Duodenal mucosa (tissue), 2 donors: ENCODE data around the gene PDE11A.

Experiments
- H3K27ac ChIP-seq: one replicate; pipeline ENCODE4 v1.7.0; 2013; ENCODE audit warnings: low read depth, low read length
- H3K27me3 ChIP-seq, 2 donors: one replicate each; pipeline ENCODE4 v1.7.0; 2013; ENCODE audit warnings: low read length in 2 of 2, control low read depth in 1 of 2; ENCODE audit not compliant: insufficient read depth in 2 of 2, control insufficient read depth in 1 of 2
- H3K36me3 ChIP-seq, 2 donors: one replicate each; pipeline ENCODE4 v1.7.0; 2013; ENCODE audit warnings: low read length in 2 of 2, control low read depth in 1 of 2; ENCODE audit not compliant: insufficient read depth in 2 of 2, control insufficient read depth in 1 of 2
- H3K4me1 ChIP-seq, 2 donors: one replicate each; pipeline ENCODE4 v1.7.0; 2013; ENCODE audit warnings: low read length in 2 of 2, control low read depth in 1 of 2; ENCODE audit not compliant: insufficient read depth in 2 of 2, control insufficient read depth in 1 of 2
- H3K4me3 ChIP-seq, 2 donors: one replicate each; pipeline ENCODE4 v1.7.0; 2013; ENCODE audit warnings: low read length in 2 of 2, low read depth in 1 of 2
- H3K9ac ChIP-seq, 2 donors: one replicate each; pipeline ENCODE4 v1.7.0; 2013; ENCODE audit warnings: low read length in 2 of 2, low read depth in 1 of 2
- H3K9me3 ChIP-seq, 2 donors: one replicate each; pipeline ENCODE4 v1.7.0; 2013; ENCODE audit warnings: low read length in 2 of 2, control low read depth in 1 of 2; ENCODE audit not compliant: control insufficient read depth in 1 of 2

PDE11A gene

DNA sequence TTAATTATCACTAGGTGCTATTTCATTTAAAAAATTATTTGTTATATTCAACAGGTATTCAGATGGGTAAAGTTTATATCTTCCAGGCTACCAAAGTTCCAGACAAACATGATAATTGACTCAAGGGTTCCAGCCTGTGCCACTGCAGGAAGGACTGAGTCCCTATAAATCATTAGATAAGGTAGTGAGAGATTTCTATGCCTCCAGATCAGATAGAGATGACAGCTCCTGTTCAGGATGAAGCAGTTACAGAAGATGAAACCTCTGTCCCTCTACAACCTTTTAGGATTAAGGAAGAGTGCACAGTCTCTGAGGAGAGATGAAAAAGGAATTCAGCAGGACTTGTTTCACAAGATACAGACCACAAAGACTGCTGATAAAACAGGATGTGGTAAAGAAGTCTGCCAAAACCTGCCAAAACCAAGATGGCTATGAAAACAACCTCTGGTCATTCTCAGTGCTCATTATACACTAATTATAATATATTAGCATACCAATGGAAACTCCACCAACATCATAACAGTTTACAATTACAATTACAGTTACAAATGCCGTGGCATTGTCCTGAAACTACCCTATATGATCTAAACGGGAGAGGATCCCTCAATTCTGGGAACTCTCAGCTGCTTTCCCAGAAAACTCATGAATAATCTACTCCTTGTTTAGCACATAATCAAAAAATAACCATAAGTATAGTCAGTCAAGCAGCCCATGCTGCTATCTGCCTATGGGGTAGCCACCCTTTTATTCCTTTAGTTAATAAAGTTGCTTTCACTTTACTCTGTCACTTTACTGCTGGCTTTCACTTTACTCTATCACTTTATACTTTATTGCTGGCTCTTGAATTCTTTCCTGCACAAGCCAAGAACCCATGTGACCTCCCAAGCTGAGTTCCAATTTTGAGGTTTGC lies 288.5 kb downstream of the PDE11A start:
- Histone ChIP-seq H3K4me3 (peak overlapping the region; percentile 4 to 7), H3K9ac (no peak overlapping the region), H3K27ac (peak overlapping the region; percentile 31), H3K27me3 (no peaks in the 10 kb centered on the region), H3K36me3 (no peaks in the 10 kb centered on the region), H3K9me3 (no peaks in the 10 kb centered on the region), H3K4me1 (peaks cover 0 to 9% of the 10 kb centered on the region in 2 donors)

DNA sequence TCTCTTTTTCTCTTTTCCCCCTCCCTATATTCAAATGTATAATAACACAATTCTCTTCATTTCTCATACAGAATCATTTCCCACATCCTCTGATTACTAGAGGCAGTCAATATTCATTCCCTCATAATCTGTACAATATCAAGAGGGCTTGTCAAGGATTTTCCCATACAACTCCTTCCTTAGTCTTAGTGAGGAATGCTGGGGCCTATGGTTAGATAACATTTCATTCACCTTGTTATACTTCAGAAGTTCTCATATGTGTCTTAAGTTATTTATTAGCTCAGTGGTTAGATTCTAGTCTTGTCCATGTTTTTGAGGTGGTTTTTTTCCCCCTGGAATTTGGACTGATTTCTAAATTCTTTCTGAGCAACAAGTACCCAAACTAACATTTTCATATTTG lies 289.5 kb downstream of the PDE11A start:
- no peaks in the 10 kb centered on the region for H3K27me3 ChIP-seq
- H3K9me3 ChIP-seq = no peaks in the 10 kb centered on the region
- no peak overlapping the region for H3K27ac ChIP-seq
- H3K36me3 ChIP-seq = no peaks in the 10 kb centered on the region
- no peak overlapping the region for H3K9ac ChIP-seq
- H3K4me1 ChIP-seq = peaks cover 0 to 9% of the 10 kb centered on the region in 2 donors
- H3K4me3 ChIP-seq = no peak overlapping the region

DNA sequence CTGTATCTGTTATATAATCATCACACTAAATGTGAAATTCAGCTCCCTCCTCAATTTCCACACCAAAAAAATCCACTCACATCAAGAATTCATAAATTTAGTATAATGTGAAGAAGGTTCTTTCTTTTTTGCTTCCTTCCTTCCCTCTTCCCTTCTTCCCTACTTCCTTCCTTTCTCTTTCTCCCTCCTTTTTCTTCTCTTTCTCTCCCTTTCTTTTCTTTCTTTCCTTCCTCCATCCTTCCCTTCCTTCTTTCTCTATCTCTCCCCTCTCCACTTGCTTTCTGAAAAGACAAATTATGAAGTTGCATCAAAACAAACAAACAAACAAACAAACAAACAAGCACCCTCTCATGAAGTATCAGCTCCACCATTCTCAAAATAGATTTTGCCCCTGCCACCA lies 290.0 kb downstream of the PDE11A start:
- no peak overlapping the region for H3K27ac ChIP-seq
- no peak overlapping the region for H3K9ac ChIP-seq
- H3K4me1 ChIP-seq = peaks cover 0 to 9% of the 10 kb centered on the region in 2 donors
- H3K9me3 ChIP-seq = no peaks in the 10 kb centered on the region
- H3K4me3 ChIP-seq = no peak overlapping the region
- no peaks in the 10 kb centered on the region for H3K27me3 ChIP-seq
- no peaks in the 10 kb centered on the region for H3K36me3 ChIP-seq

DNA sequence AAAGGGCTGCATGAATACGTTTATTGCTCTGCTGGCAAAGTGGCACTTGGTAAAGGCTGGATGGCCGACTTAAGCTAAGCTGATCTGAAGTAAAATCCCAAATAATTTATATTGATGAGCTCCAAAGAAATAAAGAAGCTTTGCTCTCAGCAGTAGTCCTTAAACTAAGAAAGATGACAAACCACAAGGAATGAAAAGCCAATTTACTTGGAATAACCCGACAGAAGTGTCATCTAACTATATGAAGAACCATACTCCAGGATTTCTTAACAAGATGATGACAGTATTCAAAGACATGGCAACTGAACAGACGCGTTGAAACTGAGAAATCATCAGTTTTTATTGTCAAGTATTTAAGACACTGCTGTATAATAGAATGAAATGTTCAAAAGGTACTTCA lies 294.1 kb downstream of the PDE11A start:
- H3K9ac ChIP-seq = no peak overlapping the region

DNA sequence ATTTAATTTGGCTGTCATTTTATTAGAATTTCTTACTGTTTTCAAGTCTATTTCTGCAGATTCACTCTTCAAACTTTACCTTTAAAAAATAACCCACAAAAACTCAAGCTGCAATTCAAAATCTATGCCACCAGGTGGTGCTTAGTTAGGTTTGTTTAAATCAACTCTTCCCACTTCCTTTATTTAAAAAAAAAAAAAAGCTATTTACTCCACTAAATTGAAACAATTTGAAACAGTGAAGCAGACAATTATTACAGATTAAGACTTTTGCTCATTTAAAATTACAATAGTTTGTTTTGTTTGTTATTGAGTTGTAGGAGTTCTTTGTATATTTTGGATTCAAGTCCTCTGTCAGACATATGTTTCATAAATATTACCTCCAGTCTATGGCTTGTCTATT lies 300.0 kb downstream of the PDE11A start:
- H3K4me3 ChIP-seq = no peak overlapping the region
- H3K9me3 ChIP-seq = no peaks in the 10 kb centered on the region
- H3K27me3 ChIP-seq = no peaks in the 10 kb centered on the region
- no peak overlapping the region for H3K27ac ChIP-seq
- no peaks in the 10 kb centered on the region for H3K4me1 ChIP-seq
- H3K36me3 ChIP-seq = no peaks in the 10 kb centered on the region
- H3K9ac ChIP-seq = no peak overlapping the region

More for the DNA sequence above, 294.1 kb downstream of the PDE11A start:
- no peaks in the 10 kb centered on the region for H3K4me1 ChIP-seq
- H3K36me3 ChIP-seq = no peaks in the 10 kb centered on the region
- H3K27ac ChIP-seq = no peak overlapping the region
- H3K9me3 ChIP-seq = no peaks in the 10 kb centered on the region
- no peaks in the 10 kb centered on the region for H3K27me3 ChIP-seq
- no peak overlapping the region for H3K4me3 ChIP-seq

- H3K27ac ChIP-seq = no peak overlapping the region
- no peak overlapping the region for H3K4me3 ChIP-seq
- H3K36me3 ChIP-seq = no peaks in the 10 kb centered on the region
- no peaks in the 10 kb centered on the region for H3K27me3 ChIP-seq
- no peaks in the 10 kb centered on the region for H3K4me1 ChIP-seq
- no peaks in the 10 kb centered on the region for H3K9me3 ChIP-seq
- H3K9ac ChIP-seq = no peak overlapping the region
Observed at GRCh38 chr2:177771191-177771590, 301.4 kb downstream of the PDE11A start.

DNA sequence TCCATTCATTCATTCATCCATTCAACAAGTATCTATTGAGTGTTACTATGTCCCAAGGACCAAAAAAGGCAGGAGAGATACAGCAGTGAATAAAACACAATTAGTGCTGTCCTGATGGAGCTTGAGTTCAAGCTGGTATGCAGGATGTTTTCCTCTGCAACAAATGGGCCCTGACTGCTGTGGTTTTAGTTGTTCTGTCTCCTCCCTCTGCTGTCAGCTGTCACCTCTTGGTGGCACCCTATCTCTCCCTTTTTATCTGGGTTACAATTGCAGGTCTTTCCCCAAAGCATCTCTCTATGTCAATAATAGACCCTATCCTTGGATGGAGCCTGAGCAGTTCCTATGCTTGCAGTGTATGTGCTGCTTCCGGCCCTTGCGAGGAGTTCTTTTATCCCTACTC lies 304.8 kb downstream of the PDE11A start:
- H3K4me1 ChIP-seq = peaks cover 0 to 4% of the 10 kb centered on the region in 2 donors

GRCh38 chr2:177765698-177766097 lies 306.9 kb downstream of the PDE11A start:
- no peaks in the 10 kb centered on the region for H3K9me3 ChIP-seq
- H3K27ac ChIP-seq = no peak overlapping the region
- no peak overlapping the region for H3K9ac ChIP-seq
- H3K36me3 ChIP-seq = no peaks in the 10 kb centered on the region
- no peaks in the 10 kb centered on the region for H3K27me3 ChIP-seq
- peaks cover 0 to 4% of the 10 kb centered on the region in 2 donors for H3K4me1 ChIP-seq
- H3K4me3 ChIP-seq = no peak overlapping the region

More for the DNA sequence above, 304.8 kb downstream of the PDE11A start:
- Histone ChIP-seq H3K27ac (no peak overlapping the region), H3K27me3 (no peaks in the 10 kb centered on the region), H3K4me3 (no peak overlapping the region), H3K9ac (no peak overlapping the region), H3K36me3 (no peaks in the 10 kb centered on the region), H3K9me3 (no peaks in the 10 kb centered on the region)

GRCh38 chr2:177763531-177764265 lies 308.9 kb downstream of the PDE11A start:
- no peak overlapping the region for H3K9ac ChIP-seq
- H3K27me3 ChIP-seq = no peaks in the 10 kb centered on the region
- H3K36me3 ChIP-seq = no peaks in the 10 kb centered on the region
- peaks cover 0 to 4% of the 10 kb centered on the region in 2 donors for H3K4me1 ChIP-seq
- H3K4me3 ChIP-seq = peak overlapping the region in 1 of 2 donors; percentile 46
- H3K9me3 ChIP-seq = no peaks in the 10 kb centered on the region
- no peak overlapping the region for H3K27ac ChIP-seq

- Histone ChIP-seq H3K27ac (no peak overlapping the region), H3K9ac (no peak overlapping the region), H3K27me3 (no peaks in the 10 kb centered on the region), H3K36me3 (no peaks in the 10 kb centered on the region), H3K4me3 (no peak overlapping the region), H3K4me1 (peaks cover 0 to 4% of the 10 kb centered on the region in 2 donors), H3K9me3 (no peaks in the 10 kb centered on the region)
Observed at GRCh38 chr2:177759443-177759842, 313.1 kb downstream of the PDE11A start.
